NT2/D1 (cell line): Measurements from ENCODE around the gene WFDC8.

Experiments used
- SUZ12 ChIP-seq: IDR thresholded peaks from 2 replicates; pipeline ENCODE4 v1.6.1; 2011; ENCODE audit not compliant: insufficient read length, insufficient read depth; ENCODE audit errors: extremely low read depth
- YY1 ChIP-seq: IDR thresholded peaks from 2 replicates; pipeline ENCODE4 v1.6.1; 2011; ENCODE audit not compliant: insufficient read length, insufficient read depth
- ZNF274 ChIP-seq: IDR thresholded peaks from 2 replicates; pipeline ENCODE4 v1.6.1; 2011; ENCODE audit warnings: mild to moderate bottlenecking, low read depth, low read length

DNA sequence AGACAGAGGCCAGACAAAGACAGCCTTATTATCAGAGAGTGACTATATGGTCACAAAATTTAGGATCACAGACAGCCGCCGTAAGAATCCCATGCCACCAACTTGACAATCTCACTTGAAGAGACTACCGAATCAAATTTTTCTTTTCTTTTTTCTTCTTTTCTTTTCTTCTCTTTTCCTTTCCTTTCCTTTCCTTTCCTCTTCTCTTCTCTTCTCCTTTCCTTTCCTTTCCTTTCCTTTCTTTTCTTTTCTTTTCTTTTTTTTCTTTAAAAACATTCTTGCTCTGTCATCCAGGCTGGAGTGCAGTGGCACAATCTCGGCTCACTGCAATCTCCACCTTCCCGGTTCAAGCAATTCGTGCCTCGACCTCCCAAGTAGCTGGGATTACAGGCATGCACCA is 30.7 kb downstream of the WFDC8 start:
- no peak for TF ChIP-seq ZNF274
- no peak for TF ChIP-seq YY1
- TF ChIP-seq SUZ12 = no peak
